ENCODE data around the gene PEA15.

Gene PEA15

DNA sequence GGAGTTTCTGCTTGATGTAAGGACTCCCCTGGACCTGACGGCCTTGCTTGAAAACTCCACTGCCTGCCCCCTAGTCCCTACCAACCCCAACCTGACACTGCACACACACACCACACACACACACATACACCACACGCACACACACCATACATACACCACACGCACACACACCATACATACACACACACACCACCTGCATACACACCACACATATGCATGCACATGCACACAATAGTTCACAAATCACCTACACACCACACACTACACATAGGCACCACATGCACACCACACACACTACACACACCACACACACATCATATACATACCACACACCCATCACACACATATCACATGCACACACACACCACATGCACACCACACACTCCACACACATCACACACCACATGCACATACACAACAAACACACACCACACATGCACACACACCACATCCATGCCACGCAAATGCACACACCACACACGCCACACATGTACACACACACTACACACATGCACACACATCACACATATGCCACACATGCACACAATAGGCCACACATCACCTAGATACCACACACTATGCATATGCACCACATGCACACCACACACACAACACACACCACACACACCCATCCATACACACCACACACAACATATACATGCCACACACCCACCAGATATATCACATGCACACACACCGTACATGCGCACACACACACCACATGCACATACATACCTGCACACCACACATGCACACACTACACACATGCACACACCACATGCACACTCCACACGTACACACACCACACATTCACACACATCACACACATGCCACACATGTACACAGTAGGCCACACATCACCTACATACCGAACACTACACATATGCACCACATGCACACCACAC lies 11.1 kb upstream of the PEA15 start:
- no peak overlapping the region for H3K4me3 ChIP-seq (ENCODE audit: low read depth, low read length)
- no peak for DNase-seq (ENCODE audit: low read depth)
- TF ChIP-seq, protein P1, sequence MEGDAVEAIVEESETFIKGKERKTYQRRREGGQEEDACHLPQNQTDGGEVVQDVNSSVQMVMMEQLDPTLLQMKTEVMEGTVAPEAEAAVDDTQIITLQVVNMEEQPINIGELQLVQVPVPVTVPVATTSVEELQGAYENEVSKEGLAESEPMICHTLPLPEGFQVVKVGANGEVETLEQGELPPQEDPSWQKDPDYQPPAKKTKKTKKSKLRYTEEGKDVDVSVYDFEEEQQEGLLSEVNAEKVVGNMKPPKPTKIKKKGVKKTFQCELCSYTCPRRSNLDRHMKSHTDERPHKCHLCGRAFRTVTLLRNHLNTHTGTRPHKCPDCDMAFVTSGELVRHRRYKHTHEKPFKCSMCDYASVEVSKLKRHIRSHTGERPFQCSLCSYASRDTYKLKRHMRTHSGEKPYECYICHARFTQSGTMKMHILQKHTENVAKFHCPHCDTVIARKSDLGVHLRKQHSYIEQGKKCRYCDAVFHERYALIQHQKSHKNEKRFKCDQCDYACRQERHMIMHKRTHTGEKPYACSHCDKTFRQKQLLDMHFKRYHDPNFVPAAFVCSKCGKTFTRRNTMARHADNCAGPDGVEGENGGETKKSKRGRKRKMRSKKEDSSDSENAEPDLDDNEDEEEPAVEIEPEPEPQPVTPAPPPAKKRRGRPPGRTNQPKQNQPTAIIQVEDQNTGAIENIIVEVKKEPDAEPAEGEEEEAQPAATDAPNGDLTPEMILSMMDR (IDR thresholded peaks at IDR 0.05; ENCODE audit: low read depth, low read length, missing control alignments), result no peak

DNA sequence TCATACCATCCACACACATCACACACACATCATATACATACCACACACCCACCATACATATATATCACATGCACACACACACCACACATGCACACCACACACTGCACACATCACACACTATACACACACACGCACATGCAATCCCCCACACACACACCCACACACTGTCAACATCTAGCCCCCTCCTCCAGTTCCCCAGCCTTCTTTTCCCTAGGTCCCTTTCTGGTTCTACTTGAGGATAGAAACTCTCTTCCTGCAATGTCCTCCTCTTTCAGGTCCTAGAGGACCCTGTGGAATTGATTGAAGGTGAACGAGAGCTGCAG lies 10.5 kb upstream of the PEA15 start:
- TF ChIP-seq, protein P1 (IDR thresholded peaks at IDR 0.05; ENCODE audit: low read depth, low read length, missing control alignments), result no peak
- H3K4me3 ChIP-seq (ENCODE audit: low read depth, low read length), result no peak overlapping the region
- DNase-seq (ENCODE audit: low read depth), result no peak

DNA sequence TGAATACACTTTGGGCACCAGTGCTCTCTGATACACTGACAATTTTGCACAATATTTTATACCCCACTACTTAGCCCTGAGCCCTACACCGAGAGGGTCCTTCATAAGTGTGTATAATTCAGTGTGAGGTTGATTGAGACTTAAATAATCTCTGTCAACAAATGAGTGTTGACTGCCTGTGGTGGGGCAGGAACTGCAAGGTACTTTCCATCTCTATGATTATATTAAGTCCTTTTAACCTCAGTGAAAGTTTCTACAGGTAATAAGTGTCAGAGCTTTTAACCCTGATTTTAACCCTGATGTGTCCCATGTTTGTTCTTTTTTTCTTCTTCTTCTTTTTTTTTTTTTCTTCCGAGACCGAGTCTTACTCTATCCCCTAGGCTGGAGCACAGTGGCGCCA lies 9.0 kb upstream of the PEA15 start:
- DNase-seq (ENCODE audit: low read depth), result no peak
- TF ChIP-seq, protein P1 (IDR thresholded peaks at IDR 0.05; ENCODE audit: low read depth, low read length, missing control alignments), result no peak
- no peak overlapping the region for H3K4me3 ChIP-seq (ENCODE audit: low read depth, low read length)

DNA sequence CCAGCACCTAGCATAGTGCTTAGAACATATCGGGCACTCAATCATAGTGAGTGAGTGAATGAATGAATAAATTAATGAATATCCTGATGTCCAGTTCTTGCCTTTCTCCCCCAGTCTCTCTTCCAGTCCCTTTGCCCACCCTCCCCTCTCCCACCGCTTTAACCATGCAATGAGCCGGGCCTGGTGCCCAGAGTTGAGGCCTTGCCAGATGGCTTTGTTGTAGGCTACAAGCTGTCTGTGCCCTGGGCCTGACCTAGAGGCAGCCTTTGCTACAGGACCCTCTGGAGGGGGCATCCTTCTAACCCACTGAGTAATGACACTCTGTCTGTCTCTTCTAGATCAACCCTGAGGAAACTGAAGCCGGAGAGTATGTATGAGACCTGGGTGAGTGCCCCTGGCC lies 8.0 kb upstream of the PEA15 start:
- DNase-seq (ENCODE audit: low read depth), result no peak
- TF ChIP-seq, protein P1 (IDR thresholded peaks at IDR 0.05; ENCODE audit: low read depth, low read length, missing control alignments), result no peak
- H3K4me3 ChIP-seq (ENCODE audit: low read depth, low read length), result no peak overlapping the region

DNA sequence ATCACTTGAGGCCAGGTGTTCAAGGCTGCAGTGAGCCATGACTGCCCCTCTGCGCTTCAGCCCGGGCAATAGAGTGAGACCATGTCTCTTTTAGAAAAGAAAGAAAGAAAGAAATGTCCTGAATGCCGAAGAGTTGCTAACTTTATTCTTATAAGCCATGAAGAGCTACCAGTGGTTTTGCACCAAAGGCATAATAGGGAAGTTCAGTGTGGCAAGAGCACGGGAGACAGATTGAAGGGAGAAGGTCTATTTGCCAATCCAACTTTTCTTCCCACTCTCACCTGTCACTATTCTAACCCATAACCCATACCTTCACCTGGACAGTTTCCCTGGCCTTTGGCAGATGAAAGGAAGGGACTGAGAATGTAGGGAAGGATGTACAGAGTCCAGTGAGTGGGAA lies 4.4 kb upstream of the PEA15 start:
- H3K4me3 ChIP-seq (ENCODE audit: low read depth, low read length), result no peak overlapping the region
- TF ChIP-seq, protein P1 (IDR thresholded peaks at IDR 0.05; ENCODE audit: low read depth, low read length, missing control alignments), result no peak
- no peak for DNase-seq (ENCODE audit: low read depth)

DNA sequence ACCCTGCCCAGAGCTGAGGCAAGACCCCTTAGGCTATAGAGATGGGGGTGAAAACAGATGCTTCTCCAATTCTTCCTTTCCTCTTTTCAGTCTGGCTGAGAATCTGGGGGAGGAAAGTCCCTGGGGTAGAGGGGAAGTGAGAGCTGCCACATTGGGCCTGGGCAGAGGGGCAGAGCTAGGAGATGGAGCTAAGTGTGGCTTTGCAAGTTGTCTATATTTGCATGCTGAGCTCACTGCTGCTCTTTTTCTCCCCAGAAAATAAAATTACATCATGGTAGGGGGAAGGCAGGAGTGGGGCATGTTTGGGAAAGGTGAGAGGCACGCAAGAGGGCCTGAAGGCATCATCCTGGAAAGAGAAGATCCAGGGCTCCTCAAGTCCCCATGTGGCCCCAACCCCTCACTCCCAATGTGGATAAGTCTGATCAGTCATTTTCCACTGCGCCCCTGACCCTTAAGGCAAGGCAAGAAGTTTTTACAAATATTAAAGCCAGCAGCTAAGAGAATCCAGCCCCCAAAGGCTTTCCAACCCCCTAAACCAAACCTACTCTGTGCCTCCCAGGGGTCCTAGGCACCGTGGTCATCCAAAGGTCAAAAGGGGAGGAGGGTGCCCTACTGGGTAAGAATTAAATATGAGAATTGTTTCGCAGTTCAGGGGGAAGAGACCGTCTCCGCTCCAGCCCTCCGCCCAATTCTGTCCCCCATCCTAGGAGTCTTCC lies 500 bp upstream of the PEA15 start:
- DNase-seq (ENCODE audit: low read depth), result peak; percentile 54
- peak overlapping the region; percentile 50 for H3K4me3 ChIP-seq (ENCODE audit: low read depth, low read length)
- TF ChIP-seq, protein P1 (IDR thresholded peaks at IDR 0.05; ENCODE audit: low read depth, low read length, missing control alignments), result no peak

Measured in GM12864 (cell line).